Activated T-cell treated with anti-CD3 and anti-CD28 coated beads, Interleukin-2, amount 50 U/mL, for 4 hours (primary cell): ENCODE results near the gene OR51E2. TPM values are rescaled to one million over a fixed set of nuclear protein-coding genes. Genes with fewer than 3 reads are reported as not detected.
"Not testable (repeated sequence)": the region's sequence is repeated elsewhere in the genome, so short reads cannot be mapped to it uniquely, and the experiment has no call there.

Experiments used
- ATAC-seq, 2 donors: fragments of 200-7000 bp; cut with Tn5 transposase; one replicate each; pipeline ENCODE4 v1.10.0; 2021
- DNase-seq: peaks from one replicate; pipeline ENCODE4 v3.0.0-alpha.2; 2020
- H3K27me3 Mint-ChIP-seq: one replicate; pipeline ENCODE4 v1.8.0; 2021; ENCODE audit warnings: low read depth, mixed read lengths
- H3K36me3 Mint-ChIP-seq: one replicate; pipeline ENCODE4 v1.8.0; 2022; ENCODE audit warnings: mixed read lengths; ENCODE audit not compliant: insufficient read depth
- H3K4me1 Mint-ChIP-seq: one replicate; pipeline ENCODE4 v1.8.0; 2021; ENCODE audit warnings: low read depth, mixed read lengths
- H3K4me3 Mint-ChIP-seq: one replicate; pipeline ENCODE4 v1.8.0; 2021; ENCODE audit warnings: mild to moderate bottlenecking, moderate library complexity, mixed read lengths
- H3K9me3 Mint-ChIP-seq: one replicate; pipeline ENCODE4 v1.8.0; 2021; ENCODE audit warnings: mixed read lengths
- total RNA-seq, 3 donors: library from RNA; stranded (reverse); gene quantifications; one replicate each; pipeline ENCODE4 v1.2.1, GENCODE V29; 2021

The OR51E2 gene, protein sequence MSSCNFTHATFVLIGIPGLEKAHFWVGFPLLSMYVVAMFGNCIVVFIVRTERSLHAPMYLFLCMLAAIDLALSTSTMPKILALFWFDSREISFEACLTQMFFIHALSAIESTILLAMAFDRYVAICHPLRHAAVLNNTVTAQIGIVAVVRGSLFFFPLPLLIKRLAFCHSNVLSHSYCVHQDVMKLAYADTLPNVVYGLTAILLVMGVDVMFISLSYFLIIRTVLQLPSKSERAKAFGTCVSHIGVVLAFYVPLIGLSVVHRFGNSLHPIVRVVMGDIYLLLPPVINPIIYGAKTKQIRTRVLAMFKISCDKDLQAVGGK
- not detected for total RNA-seq

DNA sequence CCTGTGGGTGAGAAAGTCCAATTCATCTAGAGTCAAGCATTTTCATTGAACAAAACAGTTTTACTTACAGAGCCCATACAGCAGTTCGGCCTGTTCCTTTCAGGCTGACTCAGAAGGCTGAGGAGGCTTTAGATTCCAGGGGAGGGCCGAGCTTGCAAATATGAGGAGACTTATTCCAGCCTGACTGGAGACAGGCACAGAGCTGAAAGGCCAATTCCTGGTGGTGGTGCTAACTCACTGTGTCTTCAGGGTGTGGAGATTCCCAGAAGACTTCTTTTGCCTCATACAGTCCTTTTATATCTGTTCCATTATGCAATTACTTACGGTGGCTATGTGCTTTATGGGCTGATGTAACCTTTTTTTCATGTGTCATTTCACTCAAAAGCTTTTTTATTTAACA lies at the start of gene OR51E2:
OR51E2 (minus strand) TSS at position 269 of the 400 bp plus-strand sequence. CDS start 15,142 bp downstream, outside the sequence.
- no peaks in the 10 kb centered on the region for H3K9me3 Mint-ChIP-seq
- H3K4me3 Mint-ChIP-seq = no peak within 1 kb of the TSS
- DNase-seq = no peak
- no peaks in the 10 kb centered on the region for H3K27me3 Mint-ChIP-seq
- H3K36me3 Mint-ChIP-seq = no peaks in the 10 kb centered on the region
- ATAC-seq = no peak
- no peaks in the 10 kb centered on the region for H3K4me1 Mint-ChIP-seq

DNA sequence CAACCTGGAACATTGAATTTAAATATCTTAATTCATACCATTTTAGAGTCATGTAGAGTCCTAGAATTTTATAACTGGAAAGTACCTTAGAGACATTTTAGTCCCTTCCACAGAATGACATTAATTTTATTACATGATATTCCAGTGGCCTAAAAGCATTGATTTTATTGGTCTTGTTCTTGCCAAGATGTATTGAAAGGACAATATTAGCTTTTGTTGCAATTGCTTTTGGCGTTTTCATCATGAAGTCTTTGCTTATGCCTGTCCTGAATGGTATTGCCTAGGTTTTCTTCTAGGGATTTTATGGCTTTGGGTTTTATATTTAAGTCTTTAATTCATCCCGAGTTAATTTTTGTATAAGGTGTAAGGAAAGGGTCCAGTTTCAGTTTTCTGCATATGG lies 43.1 kb upstream of the OR51E2 start:
- Mint-ChIP-seq H3K4me3 (no peak overlapping the region), H3K4me1 (no peaks in the 10 kb centered on the region)
- no peak for ATAC-seq

DNA sequence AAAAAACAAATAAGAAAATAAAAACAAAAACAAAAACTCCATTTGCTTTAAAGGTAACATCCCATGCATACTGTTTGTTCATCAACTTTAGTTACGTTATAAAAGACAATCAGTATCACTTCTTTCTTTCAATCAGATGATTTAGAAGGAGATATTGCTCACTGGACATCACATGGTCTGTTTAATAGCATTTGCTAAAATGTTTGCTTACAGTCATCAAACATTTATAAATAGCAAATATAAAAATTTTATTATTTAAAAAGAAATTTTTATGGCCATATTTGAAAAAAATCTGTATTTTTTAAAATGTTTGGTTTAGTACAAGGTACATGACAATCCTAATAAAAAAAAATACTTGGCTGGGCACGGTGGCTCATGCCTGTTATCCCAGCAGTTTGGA lies 29.5 kb upstream of the OR51E2 start:
- no peak overlapping the region for H3K4me3 Mint-ChIP-seq
- DNase-seq (no peak), ATAC-seq (no peak)
- H3K4me1 Mint-ChIP-seq = no peaks in the 10 kb centered on the region
- no peaks in the 10 kb centered on the region for H3K9me3 Mint-ChIP-seq
- H3K36me3 Mint-ChIP-seq = no peaks in the 10 kb centered on the region
- peaks cover 5% of the 10 kb centered on the region for H3K27me3 Mint-ChIP-seq

More for the DNA sequence above, 43.1 kb upstream of the OR51E2 start:
- Mint-ChIP-seq H3K9me3 (no peaks in the 10 kb centered on the region), H3K27me3 (peaks cover 5% of the 10 kb centered on the region), H3K36me3 (no peaks in the 10 kb centered on the region)
- no peak for DNase-seq

DNA sequence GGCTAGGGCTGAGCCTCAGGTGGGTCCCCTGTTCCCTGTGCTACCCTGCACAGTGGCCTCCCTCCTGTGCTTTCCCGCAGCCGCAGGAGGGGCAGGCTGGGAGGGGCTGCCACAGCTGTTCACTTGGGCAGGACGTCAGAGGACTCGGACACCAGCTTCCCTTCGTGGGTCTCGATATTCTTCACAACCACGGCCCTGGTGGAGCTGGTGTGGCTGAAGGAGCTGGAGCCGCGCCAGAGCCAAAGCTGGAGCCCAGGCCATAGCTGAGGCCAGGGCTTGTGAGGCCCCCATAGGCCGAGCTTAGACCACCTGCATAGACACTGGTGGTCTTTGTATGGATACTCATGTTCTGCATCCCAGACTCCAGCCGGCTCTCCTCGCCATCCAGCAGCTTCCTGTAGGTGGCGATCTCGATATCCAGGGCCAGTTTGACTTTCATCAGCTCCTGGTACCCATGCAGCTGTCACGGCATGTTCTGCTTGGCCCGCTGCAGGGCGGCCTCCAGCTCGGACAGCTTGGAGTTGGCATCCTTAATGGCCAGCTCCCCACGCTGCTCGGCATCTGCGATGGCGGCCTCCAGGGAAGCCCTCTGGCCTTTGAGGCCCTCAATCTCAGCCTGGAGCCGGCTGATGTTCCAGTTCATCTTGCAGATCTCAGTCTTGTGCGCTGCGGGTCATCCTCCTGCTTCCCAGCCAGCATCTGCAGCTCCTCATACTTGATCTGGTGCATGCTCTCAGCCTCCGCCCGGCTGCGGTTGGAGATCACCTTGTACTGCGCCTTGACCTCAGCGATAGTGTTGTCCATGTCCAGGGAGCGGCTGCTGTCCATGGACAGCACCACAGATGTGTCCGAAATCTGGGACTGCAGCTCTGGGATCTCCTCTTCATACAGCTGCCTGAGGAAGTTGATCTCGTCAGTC lies 25.2 kb upstream of the OR51E2 start:
- H3K36me3 Mint-ChIP-seq, H3K4me1 Mint-ChIP-seq, H3K4me3 Mint-ChIP-seq, DNase-seq, ATAC-seq, H3K9me3 Mint-ChIP-seq: not testable (repeated sequence)
- peaks cover 10% of the 10 kb centered on the region for H3K27me3 Mint-ChIP-seq

DNA sequence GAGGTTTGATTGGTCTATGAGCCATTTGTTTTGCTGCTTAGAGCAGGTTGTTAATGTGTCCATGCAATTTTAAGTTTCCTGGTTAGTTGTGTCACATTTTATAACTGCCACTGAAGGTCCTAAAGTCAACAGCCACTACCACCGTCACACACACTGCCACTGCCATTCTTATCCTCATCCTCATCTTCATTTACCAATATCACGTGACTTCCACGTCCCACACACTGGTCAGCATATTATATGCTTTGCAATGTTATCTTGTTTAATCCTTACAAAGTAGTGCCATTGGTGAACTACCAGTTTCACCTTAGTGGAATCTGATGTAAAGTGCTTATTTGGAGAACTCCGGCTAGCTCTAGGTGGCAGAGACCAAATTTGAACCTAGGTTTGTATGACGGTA lies 16.6 kb upstream of the OR51E2 start:
- DNase-seq = no peak
- H3K36me3 Mint-ChIP-seq = no peaks in the 10 kb centered on the region
- H3K27me3 Mint-ChIP-seq = peaks cover 15% of the 10 kb centered on the region
- ATAC-seq = no peak
- no peak overlapping the region for H3K4me3 Mint-ChIP-seq
- H3K9me3 Mint-ChIP-seq = no peaks in the 10 kb centered on the region
- no peaks in the 10 kb centered on the region for H3K4me1 Mint-ChIP-seq

DNA sequence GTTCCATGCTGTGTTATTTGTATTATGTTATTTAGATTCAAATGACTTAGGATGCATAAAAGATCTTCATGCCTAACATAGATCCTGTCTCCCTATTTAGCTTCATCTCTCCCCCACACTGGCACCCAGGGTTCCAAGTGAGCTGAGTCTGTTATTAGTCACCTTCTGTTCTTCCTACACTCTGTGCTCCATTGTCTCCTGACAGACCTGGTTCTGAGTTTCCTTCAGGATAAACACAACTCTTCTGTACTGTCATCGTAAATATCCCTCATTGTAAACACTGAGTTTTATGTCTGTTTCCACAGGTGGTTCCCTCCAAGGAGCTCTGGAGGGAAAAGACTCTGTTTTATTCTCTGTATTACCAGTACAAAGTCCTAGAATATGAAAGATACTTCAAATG lies 15.6 kb upstream of the OR51E2 start:
- Mint-ChIP-seq H3K4me3 (no peak overlapping the region), H3K36me3 (no peaks in the 10 kb centered on the region), H3K27me3 (peaks cover 15% of the 10 kb centered on the region), H3K9me3 (no peaks in the 10 kb centered on the region), H3K4me1 (no peaks in the 10 kb centered on the region)
- DNase-seq = no peak
- ATAC-seq = no peak

DNA sequence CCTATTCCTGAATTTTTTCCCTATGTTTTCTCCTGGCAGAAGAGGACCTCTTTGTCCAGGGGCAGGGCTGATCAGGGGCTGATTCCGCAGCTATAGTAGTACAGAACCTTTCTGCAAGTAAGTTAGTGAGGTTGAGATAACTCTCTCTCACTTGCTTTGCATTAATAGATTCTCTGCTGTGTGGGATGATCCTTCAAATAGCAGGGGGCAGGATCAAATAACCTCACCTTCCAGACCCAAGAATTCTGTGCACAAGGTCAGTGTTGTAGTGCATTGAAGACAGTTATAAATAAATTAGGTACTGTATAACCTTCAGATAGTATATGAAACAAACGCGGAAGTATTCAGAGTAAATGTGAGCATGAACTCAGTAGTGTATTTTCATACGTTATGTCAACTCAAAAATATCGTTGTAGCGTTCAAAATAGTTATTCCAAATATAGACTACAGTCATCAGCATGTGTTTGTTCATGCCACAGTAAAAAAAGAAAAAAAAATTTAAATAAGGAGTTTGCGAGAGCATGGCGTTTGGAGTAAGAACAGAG lies 7.2 kb upstream of the OR51E2 start:
- Mint-ChIP-seq H3K4me1 (no peaks in the 10 kb centered on the region), H3K27me3 (peaks cover 5% of the 10 kb centered on the region), H3K36me3 (no peaks in the 10 kb centered on the region), H3K4me3 (no peak overlapping the region), H3K9me3 (no peaks in the 10 kb centered on the region)
- ATAC-seq (no peak), DNase-seq (no peak)

DNA sequence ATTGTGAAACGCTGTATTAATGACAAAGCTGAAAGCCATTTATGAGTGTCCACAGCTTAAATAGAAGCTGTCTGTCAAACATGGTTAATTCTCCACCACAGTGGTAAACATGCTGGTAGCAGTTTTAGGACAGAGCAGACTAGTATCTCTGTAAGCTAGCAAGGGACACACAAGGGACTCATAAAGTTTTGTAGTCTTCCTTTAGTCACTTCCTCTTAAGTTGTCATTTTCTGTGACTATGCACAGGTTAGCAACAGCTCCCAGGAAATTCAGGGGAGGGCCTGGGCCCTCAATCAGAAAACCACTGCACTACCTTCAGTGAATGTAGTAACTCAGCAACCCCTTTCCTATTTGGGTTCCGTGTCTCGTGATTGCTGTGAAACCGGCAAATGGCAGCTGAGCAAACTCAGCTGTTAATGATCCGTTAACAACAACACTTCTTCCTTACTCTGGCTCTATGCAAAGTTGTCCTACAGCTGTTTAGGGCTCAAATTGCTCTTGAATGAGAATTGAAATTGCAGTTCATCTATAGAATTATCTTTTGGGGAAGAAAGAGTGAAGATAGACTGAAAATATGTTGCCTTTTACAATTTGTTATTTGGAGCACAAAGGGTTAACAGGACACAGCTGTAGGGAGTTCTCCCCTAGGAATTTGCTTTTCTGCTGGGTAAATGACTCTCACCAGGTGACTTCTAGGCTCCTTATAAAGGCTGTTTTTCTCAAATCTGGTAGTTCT lies 6.6 kb upstream of the OR51E2 start, which contains the start of gene MMP26:
MMP26 (plus strand) TSS at position 731 of the 736 bp plus-strand sequence.
- no peak for DNase-seq
- Mint-ChIP-seq H3K27me3 (peaks cover 5% of the 10 kb centered on the region), H3K4me3 (no peak within 1 kb of the TSS)

DNA sequence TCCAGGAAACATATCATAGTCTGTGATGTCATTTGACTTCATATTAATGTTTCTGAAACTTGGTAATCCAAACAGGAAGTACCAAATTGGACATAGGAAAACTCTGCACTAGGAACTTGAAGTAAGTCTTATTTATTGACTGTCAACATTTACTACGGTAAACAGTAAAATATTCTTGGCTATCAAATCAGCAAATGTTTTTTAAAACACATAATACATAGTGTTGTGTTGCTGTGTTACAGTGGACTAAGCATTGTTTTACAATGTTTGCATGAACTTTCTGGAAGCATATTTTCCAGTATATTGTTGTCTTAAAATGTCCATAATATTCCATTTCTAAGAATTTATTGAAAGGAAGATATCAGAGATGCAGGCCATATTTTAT lies 2.8 kb upstream of the OR51E2 start:
- ATAC-seq = no peak
- Mint-ChIP-seq H3K27me3 (no peaks in the 10 kb centered on the region), H3K4me1 (no peaks in the 10 kb centered on the region), H3K9me3 (no peaks in the 10 kb centered on the region), H3K4me3 (no peak overlapping the region), H3K36me3 (no peaks in the 10 kb centered on the region)
- no peak for DNase-seq

More for the DNA sequence above, 6.6 kb upstream of the OR51E2 start, which contains the start of gene MMP26:
- Mint-ChIP-seq H3K4me1 (no peaks in the 10 kb centered on the region), H3K36me3 (no peaks in the 10 kb centered on the region), H3K9me3 (no peaks in the 10 kb centered on the region)
- no peak for ATAC-seq

DNA sequence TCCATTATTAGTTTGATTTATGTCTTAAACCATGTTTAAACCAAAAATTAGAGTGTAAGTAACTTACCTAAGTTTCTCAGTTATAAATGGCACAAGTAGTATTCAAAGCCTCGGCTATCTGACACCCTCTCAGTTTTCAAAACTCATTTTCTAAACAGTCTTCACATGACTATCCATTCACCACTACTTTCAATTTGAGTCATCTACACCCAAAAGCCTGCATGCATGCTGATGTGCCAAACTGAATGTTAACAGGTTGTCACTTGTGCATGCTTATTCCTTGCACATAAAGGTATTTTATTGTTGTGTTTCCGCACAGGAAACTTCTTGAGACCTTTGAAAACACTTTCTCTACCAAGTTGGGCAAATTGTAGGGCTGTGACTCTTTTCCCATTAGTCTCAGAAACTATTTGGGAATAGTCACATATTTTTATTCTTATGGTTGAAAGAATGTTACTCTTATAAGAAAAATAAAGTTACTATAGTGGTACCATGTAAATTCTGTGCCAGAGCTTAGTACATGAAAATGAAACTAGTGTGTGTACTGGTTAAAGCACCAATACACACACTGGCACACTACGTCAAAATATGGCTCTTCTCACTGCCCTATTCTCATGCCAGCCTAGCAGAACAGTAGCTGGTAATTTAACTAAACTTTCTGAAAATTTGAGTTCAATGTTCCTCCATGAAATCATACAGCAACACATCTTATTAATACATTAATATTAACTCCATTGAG lies 2.2 kb upstream of the OR51E2 start:
- Mint-ChIP-seq H3K9me3 (no peaks in the 10 kb centered on the region), H3K36me3 (no peaks in the 10 kb centered on the region), H3K4me3 (no peak overlapping the region), H3K4me1 (no peaks in the 10 kb centered on the region), H3K27me3 (no peaks in the 10 kb centered on the region)
- ATAC-seq (no peak), DNase-seq (no peak)

DNA sequence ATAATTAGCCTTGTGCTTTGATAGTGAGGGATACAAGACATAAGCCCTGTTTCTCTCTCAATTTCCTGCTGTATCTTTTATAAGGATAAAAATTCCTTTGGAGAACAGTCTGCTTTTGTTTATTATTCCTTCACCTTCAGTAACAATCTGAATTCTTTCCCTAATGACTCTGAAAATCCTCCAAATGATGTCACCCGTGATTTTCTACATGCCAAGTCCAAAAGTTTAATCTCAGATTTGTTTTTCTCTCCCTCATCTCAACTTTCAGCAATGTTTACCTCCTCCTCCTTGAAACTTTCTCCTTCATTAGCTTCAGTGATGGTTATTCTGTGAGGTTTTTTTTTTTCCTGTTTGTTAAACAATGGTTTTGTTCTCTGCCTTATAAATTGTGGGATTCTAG lies 2.2 kb downstream of the OR51E2 start:
- no peak for ATAC-seq
- DNase-seq = no peak
- Mint-ChIP-seq H3K36me3 (no peaks in the 10 kb centered on the region), H3K27me3 (peaks cover 8% of the 10 kb centered on the region), H3K4me1 (no peaks in the 10 kb centered on the region), H3K9me3 (no peaks in the 10 kb centered on the region), H3K4me3 (no peak overlapping the region)

DNA sequence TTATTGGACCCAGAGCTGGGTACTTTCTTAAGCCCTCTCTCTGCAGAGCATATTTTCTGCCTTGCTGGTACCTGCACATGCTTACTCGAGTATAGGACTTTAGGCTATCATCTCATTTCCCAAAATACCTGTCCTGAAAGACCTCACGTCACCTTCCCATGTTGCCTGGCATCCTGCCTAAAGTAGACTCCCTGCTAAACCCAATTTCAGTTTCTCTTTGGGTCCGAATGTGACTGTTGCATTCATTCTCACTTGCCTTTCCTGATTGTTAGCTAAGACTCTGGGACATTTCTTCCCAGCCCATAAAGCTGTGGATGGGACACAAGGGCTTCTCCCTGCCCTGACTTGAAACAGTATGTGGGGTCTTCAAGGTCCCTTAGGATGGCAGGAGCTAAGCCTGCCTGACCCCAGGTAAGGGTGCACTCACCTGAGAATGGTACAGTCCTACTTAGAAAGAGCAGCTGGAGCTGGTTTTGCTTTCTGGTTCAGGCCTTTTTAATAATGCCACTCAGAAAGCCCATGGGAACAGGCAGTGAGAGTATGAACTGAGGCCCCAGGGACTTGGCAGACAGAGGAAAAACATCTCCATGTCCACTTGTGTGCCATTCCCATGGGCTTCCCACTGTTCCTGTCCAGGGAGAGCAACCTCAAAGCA lies 12.9 kb downstream of the OR51E2 start:
- H3K4me1 Mint-ChIP-seq = no peaks in the 10 kb centered on the region
- no peaks in the 10 kb centered on the region for H3K36me3 Mint-ChIP-seq
- H3K4me3 Mint-ChIP-seq = no peak overlapping the region
- no peaks in the 10 kb centered on the region for H3K9me3 Mint-ChIP-seq
- DNase-seq (no peak), ATAC-seq (no peak)
- peaks cover 6% of the 10 kb centered on the region for H3K27me3 Mint-ChIP-seq
